CD4-positive, alpha-beta T cell treated with Interferon gamma for 1 hour (primary cell): ENCODE measurements around the gene MLST8.
"Not testable (repeated sequence)": the region's sequence is repeated elsewhere in the genome, so short reads cannot be mapped to it uniquely, and the experiment has no call there.

ENCODE experiments used
- DNase-seq: peaks from one replicate; pipeline ENCODE4 v3.0.0-alpha.2; 2020

MLST8 gene

DNA sequence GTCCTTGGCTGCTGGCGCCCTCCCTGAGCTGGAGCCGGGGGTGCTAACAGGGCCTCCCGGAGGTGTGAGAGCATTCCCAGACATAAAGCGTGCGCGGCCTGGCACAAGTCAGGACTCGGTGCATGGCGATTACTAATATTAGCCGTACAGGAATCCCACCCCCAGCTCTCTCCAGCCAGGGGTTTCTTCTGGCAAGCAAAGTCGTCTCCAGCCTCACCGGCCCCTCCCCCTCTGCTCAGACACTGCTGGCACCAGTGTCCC lies 13.9 kb upstream of the MLST8 start:
- no peak for DNase-seq

DNA sequence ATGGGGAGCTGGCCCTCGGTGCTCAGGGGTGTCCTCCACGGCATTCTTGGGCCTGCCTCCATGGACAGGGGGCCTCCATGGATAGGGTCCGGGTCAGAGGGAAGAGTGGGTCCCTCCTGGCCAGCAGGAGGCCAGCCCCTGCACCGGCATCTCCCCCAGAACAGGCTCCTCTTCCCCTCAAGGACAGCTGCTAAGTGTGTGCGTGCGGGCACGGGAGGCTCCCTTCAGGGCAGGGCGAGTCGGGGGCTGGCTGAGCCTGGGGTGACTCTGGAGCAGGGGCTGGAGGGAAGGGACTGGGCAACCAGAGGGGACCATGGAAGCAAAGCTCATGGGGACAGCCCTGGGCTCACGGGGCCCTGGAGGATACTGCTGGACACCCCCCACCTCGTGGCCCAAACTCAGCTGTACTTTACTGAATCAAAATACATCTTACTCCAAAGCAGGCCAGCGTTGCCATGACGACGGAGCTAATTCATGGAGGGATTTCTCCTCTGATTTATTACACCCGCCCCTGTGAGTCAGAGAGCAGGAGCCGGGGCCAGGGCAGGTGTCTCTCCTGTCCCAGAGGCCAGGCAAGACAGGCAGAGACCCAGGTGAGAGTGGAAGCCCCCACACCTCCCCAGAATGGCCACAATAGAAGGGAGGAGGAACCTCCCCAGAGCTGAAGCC lies 11.0 kb upstream of the MLST8 start:
- no peak for DNase-seq

DNA sequence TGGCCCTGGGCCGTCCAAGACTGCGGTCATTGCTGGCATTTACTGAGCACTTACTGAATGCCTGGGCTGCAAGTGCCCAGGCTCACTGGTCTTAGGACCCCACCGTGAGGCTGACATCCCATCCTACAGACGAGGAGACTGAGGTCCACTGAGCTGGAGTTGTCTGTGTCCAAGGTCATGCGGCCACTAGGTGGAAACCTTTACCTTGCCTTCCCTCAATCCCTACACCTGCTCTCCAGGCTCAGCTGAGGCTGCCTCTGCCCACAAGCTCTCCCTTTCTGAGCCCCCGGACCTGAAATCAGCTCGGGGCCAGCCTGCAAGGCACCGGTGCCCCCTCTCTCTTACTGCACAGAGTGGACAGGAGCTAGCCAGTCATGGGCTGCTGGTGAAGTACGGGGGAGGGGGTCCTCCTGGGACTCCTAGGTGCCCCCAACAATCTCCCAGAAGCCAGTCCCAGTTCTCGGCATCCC lies 10.4 kb upstream of the MLST8 start:
- DNase-seq, result peak; percentile 63

DNA sequence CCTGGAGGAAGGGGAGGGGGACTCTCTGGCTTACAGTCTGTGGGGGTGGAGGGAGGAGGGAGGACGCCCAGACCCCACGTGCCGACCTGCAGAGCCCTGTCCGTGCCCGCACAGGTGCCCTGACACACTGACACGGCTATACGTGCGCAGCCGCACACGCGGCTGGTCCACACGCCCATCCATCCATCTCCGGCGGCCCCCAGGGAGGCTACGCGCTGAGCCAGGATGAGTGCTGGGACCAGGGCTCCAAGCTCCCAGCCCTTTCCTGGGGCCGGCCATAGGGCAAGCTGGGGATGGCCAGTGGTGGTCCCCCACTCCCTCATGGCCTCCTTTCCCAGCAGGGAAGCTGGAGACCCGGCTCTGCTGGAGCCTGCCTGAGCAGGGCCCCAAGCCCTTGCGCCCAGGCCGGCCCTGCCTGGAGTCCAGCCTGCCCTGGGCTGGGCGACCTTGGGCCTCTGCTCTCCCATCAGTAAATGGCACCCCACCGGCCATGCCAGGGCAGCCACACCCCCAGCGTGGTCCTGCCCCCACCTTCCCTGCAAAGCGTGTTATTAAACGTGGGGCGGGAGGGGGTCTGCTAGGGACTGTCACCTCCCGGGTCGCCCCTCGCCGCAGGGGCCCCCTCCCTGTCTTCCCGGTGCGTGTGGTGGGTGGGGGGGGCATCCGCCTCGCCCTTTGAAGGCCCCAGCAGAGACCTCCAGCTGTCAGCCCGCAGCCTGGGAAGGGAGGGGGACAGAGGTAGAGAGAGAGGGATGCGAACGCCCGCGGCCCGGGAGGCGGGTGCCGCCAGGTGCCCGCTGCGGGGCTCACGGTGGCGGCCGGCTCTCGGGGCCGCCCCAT lies 9.7 kb upstream of the MLST8 start:
- DNase-seq, result no peak

DNA sequence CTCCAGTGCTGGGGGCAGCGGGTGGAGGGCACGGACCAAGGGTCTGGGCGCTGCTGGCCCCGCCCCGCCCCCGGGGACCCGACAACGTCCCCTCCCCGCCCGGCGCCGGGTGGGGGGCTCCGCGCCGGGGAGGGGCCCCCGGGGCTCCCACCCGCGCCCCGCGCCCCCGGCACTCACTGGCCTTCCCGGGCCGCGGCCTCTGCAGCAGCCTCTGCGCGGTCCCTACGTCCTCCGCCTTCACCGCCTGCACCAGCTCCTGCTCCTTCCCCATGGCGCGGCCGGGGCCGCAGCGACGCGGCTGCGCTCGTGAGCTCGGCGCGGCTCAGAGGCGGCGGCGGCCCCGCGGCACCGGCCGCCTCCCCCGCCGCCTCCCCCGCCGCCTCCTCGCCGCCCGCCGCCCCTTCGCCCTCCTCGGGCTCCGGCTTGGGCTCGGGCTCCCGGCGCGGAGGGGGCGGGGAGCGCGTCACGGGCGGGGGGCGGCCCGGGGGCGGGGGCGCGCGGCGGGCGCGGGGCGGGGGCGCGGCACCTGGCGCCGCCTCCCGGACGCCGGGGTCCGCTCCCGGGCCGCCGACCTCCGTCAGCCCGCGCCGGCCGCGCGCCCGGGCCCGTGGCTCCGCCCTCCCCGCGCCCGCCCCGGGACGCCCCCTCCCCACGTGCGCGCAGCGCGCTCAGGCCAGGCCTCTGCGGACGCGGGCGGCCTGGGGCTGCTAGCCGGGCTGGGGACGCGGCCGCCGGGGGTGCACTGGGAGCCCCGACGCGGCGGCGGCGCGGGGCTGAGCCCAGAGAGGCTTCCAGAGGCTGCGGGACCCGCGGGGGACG lies 8.9 kb upstream of the MLST8 start, which contains the start of gene CASKIN1:
Gene CASKIN1 (minus strand): TSS at position 444 of the 819 bp plus-strand sequence. CDS start 173 bp downstream, at position 271.
- no peak for DNase-seq

DNA sequence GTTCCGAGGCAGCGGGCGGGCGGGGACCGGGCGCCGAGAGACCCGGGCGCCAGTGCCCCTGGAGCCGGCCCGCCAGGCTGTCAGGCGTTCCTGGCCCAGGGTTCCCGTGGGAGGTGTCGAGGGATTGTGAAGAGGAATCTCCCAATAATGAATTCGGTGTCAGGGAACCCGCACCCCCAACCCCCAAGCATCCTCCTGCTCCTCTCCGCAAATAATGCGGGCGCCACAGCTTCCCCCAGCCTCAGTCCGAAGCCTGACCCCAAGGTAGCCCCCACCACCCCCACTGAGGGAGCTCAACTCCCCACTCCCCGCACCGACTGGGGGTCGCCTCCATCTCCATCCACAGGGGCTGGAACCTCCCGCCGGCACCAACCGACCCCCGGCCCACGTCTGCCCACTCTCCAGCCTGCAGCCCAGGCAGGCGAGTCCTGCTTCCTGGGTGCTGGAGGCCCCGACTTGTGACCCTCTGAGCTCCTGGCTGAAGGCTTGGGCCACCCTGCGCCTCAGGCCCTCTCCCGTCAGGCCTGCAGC lies 8.2 kb upstream of the MLST8 start:
- DNase-seq, result no peak

DNA sequence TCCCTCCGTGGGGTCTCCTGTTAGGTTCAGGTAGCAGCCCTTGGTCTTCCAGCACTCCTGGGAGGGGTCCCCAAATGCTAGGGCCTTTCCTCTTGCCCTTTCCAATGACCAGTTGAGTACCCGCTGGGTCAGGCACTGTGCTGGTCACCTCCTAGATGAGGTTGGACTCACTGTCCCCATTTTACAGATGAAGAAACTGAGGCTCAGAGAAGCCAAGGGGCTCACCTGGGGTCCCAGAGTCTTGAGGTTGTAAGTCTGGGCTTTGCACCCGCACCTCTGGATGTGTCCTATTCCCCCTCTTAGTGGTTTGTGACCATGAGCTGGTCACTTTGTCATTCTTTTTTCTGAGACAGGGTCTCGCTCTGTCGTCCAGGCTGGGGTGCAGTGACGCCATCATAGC lies 7.5 kb upstream of the MLST8 start:
- DNase-seq, result no peak

DNA sequence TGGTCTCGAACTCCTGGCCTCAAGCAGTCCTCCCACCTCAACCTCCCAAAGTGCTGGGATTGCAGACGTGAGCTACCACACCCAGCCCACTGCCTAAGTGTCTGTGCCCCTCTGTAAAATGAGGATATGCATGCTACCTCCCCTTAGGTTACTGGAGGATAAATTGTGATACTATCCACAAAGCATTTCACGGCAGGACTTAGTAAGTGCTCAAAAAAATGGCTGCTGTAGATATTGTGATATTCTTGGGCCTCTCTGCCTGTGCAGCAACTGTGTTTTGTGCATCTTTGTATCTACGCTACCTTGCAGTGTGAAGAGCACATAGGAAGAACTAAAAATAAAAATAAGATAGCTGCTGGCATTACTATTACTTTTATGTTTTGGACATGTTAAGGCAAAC lies 7.0 kb upstream of the MLST8 start:
- no peak for DNase-seq

DNA sequence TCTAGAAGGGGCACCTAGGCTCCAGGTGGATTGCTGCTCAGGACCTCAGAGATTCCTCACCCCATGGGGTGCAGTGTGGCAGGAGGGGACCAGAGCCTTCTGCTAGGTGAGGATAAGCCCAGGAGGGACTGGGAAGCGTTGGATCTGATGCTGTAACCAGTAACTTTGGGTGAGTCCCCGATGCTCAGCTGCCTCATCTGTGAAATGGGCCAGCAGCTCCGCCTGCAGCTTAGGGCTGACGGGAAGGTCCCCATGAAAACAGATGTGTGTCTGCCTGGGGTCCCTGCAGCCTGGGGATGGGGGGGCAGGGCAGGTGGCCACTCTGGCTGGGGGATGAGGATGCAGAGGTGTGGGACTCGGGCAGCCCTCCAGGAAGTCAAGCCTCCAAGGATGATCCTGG lies 6.2 kb upstream of the MLST8 start:
- no peak for DNase-seq

DNA sequence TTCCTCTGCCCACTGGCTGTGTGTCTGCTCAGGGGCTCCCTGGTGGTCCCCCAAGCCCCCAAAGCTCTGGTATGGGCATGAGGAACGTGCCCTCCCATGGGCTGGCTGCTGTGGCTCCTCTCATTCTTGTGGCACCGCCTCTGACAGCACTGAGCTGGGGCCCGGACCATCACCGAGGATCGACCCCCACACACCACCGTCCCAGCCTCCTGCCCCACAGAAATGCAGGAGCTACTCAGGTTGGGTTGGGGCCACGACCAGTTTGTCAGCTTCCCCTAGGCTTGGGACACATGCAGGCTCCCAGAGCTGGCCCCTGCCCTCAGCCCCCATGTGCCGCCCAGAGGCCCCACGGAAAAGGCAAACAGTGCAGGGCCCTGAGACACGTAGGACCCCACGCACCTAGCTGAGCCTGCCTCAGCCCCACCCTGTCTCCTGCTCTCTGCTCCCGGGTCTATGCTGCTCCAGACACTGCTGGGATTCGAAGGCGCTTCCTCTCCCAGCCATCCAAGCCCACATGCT lies 5.6 kb upstream of the MLST8 start:
- DNase-seq, result no peak

DNA sequence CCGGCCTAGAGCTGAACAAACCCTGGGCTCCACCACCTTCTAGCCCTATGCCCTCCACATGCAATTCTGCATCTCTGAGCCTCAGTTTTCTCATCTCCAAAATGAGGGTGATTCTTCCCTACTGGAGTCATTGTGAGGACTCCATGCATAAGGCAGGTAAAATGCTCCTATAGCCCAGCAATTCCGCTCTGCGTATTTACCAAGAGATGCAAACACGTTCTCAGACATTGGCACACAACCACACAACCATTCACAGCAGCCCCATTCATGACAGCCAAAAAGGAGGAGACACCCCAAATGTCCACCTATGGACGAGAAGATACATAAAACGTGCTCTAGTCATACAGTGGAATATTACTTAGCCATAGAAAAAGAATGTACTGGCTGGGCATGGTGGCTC lies 4.9 kb upstream of the MLST8 start:
- DNase-seq, result no peak

DNA sequence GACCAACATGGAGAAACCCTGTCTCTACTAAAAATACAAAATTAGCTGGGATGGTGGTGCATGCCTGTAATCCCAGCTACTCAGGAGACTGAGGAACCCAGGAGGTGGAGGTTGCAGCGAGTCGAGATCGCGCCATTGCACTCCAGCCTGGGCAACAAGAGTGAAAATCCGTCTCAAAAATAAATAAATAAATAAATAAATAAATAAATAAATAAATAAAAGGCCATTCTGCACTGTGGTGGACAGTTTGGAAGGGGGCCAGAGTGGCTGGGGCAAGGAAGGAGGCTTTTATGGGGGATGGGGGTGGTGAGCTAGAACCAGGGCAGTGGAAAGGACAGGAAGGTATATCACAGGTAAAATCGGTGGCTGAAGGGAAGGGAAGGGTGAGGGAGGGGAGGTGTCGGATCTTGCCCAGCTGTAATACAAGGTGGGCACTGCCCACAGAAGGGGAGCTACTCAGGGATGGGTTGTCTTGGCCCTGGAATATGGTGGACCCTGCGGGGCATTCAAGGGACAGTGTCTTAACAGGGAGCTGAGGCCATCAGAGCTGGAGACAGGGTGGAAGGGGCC lies 2.0 kb upstream of the MLST8 start:
- DNase-seq, result not testable (repeated sequence)

DNA sequence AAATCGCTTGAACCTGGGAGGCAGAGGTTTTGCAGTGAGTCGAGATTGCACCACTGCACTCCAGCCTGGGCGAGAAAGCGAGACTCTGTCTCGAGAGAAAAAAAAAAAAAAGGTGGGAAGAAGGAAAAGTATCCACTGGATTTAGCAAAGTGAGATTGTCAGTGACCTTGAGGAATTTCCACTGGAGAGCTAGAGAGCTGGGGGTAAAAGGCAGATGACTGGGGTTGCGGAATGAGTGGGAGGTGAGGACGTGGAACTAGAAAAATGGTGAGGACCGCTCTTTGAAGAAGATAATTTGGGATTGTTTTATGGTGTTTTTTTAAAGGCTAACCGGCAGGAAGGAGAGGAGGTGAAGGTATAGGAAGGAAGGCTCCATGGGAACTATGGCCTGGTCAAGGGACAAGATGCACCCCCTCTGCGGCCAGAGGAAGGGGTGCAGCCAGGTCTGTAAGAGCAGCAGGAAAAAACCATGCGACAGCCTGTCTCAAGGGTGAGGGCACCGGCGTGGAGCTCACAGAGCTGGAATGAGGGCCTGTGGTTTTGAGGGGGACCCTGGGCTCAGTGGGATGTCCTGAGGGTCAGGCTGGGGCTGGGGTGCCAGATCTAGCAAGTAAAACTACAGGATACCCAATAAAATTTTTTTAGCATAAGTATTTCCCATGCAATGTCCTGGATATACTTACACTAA lies 694 bp upstream of the MLST8 start:
- no peak for DNase-seq

DNA sequence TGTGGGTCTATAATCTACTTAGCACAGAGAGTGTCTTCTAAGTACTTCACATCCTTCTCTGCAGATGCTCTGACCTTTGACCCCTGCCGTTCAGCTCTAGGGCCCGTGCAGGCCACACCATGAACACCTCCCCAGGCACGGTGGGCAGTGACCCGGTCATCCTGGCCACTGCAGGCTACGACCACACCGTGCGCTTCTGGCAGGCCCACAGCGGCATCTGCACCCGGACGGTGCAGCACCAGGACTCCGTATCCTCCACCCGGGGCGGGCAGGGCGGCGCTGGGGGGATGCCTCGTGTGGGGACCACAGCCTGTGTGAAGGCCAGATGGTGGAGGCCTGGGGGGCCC lies 686 bp downstream of the MLST8 start:
- no peak for DNase-seq

DNA sequence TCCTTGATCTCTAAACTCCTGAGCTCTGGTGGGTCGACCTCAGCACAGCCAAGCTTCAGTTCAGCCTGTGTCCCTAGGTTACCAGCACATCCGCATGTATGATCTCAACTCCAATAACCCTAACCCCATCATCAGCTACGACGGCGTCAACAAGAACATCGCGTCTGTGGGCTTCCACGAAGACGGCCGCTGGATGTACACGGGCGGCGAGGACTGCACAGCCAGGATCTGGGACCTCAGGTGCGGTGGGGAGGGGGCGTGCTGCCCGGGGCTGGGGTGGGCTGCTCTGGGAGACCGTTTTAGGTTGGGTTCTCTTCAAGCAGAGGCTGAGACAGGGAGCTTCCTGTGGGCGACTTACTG lies 1.1 kb downstream of the MLST8 start:
- no peak for DNase-seq

DNA sequence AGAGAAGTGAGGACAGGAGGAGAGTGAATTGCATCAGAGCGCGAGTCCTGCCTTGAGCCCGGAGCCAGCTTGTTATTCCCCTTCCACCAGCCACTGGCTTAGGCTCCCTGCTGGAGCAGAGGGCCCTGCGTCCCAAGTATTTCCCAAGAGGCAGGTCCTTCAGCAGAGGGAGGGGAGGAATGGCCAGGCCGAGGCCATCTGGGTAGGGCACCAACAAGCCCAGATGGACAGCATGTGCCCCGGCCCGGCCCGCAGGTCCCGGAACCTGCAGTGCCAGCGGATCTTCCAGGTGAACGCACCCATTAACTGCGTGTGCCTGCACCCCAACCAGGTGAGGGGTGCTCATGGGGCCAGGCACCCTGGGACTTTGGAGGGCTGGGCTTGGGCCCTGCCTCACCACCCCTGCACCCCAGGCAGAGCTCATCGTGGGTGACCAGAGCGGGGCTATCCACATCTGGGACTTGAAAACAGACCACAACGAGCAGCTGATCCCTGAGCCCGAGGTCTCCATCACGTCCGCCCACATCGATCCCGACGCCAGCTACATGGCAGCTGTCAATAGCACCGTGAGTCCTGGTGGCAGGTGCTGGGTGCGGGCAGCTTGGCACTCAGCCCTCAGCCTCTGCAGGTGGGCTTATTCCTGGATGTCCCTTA lies 1.7 kb downstream of the MLST8 start:
- no peak for DNase-seq

DNA sequence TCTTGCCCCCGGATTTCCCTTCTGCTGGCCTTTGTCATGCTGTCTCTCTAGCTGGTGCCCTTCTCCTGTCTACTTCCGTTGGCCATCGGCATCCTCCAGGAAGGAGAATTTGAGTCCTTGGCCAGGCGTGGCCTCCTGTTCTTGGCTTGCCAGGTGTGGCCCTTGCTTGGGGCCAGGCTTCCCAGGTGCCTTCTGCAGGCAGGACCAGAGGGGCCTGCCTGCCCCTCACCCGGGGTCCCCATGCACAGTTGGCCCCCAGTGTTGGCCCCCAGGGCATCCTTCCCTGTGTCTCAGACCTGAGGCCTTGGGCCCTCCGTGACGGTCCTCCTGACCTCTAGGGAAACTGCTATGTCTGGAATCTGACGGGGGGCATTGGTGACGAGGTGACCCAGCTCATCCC lies 2.6 kb downstream of the MLST8 start:
- no peak for DNase-seq

DNA sequence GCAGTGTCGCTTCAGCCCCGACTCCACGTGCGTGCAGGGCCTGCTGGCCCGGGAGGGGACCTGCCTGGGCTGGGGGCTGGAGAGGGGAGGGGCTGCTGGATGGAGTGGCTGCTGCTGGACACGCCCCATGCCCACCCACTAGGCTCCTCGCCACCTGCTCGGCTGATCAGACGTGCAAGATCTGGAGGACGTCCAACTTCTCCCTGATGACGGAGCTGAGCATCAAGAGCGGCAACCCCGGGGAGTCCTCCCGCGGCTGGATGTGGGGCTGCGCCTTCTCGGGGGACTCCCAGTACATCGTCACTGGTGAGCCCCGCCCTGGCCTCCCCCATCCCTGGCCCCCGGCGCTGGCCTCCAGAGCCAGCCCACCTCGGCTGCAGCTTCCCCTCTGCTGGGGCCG lies 3.1 kb downstream of the MLST8 start:
- no peak for DNase-seq

DNA sequence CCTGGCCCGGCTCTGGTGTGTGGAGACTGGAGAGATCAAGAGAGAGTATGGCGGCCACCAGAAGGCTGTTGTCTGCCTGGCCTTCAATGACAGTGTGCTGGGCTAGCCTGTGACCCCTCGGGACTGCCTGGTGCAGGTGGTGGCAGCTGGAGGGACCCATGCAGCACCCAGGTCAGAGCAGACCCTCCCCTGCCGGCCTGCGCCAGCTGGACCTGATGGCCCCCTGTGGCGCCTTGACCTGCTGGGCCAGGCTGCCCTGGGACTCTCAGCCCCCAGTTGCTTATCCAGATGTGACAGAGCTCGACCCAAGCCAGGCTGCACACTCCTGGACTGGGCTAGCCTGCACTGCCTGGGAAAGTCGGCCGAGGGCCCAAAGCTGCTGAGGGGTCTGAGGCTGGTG lies 3.5 kb downstream of the MLST8 start:
- no peak for DNase-seq

DNA sequence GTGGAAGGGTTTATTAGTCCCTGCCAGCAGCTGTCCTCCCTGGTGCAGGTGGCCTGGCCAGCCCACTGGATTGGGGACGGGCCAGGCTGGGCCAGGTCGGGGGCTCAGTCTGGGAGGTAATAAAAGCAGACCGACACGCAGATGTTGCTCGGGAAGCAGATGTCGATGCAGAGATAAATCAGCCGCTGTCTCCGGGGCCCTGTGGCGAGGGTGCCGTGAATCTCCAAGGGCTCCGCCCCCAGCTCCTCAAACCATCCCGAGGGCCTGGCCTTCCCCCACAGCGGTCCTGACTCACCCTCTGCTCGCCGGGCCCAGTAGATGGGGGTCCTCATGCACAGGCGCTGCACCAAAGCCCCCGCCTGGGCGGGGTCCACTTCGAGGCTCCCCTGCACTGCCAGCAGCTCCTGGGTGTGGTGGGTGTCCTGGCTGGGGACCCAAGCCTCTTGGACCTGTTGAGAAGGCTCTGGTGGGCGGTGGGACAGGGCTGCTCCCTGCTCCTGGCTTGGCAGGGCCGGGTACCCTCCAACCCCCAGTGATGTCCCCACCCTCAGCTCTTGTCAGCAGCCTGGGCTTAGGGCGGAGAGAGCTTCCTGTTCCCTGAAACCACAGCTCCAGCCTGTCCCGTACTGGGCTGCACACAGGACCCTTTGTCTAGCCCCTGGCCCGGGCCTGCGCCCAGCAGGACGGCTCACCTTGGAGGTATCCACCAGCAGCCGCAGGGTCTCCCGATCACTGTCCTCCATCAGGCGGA lies 4.2 kb downstream of the MLST8 start:
- no peak for DNase-seq

DNA sequence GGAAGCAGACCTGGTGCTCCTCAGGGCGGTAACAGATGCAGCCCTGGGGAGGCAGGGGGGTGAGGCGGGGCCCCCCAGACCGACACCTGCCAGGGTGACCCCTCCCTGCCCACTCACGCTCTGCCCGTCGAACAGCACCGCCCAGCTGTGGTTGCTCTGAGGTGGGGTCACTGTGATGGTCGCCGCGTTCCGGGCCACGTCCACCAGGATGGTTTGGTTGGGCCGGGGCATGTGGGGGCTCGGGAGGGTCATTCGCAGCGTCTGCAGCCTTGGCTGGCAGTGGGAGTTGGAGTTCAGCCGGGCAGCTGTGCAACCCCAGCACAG lies 4.7 kb downstream of the MLST8 start:
- no peak for DNase-seq
